Measurements from ENCODE around the gene HIVEP2.

Gene HIVEP2

DNA sequence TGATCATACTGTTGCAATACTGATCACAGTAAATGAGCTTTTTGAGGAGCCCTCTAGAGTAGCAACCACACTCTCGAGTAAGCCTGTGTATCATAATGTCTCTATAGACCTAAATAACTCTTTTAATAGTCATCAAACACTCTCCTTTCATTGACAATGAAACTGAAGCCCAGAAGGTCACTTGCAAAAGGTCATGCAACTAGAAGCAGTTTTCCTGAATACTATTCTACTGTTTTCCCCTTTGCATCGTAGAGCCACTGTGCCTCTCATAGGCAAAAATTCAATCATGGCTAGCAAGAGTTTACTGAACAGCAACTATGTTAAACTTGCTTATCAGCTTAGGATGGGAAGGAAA lies 105.3 kb downstream of the HIVEP2 start:
- DNase-seq, result no peak

- no peak for DNase-seq
Measured at GRCh38 chr6:142838821-142839685, 105.9 kb downstream of the HIVEP2 start.

GRCh38 chr6:142835787-142836535 lies 109.0 kb downstream of the HIVEP2 start:
- DNase-seq, result no peak

- no peak for DNase-seq
Measured at GRCh38 chr6:142834853-142835252, 110.1 kb downstream of the HIVEP2 start.

DNA sequence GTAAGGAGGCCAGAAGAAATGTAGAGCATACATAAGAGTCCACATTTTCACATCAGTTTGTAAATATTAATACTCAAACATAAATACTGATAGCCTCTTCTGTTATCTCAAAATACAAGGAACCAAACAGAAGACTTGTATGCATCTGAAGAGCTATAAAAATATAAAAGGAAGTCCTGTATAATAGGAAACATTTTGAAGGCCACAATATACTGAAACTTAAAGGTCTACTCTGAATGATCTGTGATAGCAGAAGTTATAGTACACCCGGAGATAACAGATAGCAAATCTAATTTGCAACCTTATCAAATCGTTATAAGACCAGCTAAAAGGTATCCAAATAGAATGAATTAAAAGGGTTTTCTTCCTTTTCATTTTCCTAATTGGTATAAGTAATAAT lies 111.2 kb downstream of the HIVEP2 start:
- DNase-seq, result no peak

DNA sequence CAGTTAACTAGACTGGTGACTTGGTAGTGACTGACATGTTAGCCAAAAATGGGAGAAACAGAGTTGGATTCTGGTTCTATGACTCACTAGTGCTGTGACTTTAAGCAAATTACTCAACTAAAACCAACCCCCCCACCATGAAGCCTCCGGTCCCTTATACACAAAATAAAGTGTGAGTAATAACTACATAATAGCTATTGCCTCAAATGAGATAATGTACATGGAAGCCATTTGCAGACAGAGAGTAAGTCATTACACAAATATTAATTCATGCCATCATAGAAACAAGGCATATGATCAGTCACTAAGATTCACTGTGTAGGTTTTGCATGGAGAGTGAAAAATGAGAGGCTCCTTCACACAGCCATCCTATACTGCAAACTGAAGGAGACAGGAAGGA lies 111.9 kb downstream of the HIVEP2 start:
- DNase-seq, result no peak

- DNase-seq, result no peak
Measured at GRCh38 chr6:142830807-142831206, 114.2 kb downstream of the HIVEP2 start.

- no peak for DNase-seq
Measured at GRCh38 chr6:142830116-142830710, 114.8 kb downstream of the HIVEP2 start.

GRCh38 chr6:142829556-142829955 lies 115.4 kb downstream of the HIVEP2 start:
- no peak for DNase-seq

DNA sequence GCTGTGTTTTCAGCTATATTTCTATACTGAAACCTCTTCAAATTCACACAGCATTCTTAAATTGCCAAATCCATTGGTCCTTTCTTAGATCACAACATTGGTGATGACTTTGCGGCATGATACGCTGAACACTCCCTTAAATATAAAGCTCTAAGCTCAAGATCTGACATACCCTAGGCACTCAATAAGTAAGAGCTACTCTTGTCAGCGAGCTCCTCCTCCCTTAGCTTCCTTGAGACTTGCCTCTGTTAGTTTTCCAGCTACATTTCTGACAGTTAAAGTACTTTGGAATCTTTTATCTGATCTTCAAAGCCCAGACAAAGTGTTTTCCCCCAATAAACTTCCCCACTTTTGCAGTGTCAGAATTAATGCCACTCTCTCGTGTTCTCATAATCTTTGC lies 117.0 kb downstream of the HIVEP2 start:
- DNase-seq, result no peak

- no peak for DNase-seq
Measured at GRCh38 chr6:142827369-142827768, 117.6 kb downstream of the HIVEP2 start.

DNA sequence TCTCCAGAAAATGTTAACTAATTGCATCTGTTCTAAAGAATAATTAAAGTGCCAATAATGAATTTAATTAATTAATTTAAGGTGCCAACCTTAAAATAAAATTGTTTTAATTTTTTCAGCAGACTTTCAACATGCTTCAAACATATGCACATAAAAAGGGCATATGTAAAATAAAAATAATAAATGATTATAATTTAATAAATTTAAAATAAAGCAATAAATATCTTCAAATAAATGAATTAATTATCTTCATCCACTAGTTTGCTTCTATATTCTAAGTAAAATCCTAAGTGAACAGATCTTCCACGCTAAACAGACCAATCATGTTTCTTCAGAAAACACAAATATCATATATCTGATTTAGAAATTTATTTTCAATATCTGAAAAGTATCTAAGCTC lies 119.2 kb downstream of the HIVEP2 start:
- DNase-seq, result no peak

- DNase-seq, result no peak
Measured at GRCh38 chr6:142824426-142824825, 120.5 kb downstream of the HIVEP2 start.

GRCh38 chr6:142823256-142823902 lies 121.6 kb downstream of the HIVEP2 start:
- no peak for DNase-seq

DNA sequence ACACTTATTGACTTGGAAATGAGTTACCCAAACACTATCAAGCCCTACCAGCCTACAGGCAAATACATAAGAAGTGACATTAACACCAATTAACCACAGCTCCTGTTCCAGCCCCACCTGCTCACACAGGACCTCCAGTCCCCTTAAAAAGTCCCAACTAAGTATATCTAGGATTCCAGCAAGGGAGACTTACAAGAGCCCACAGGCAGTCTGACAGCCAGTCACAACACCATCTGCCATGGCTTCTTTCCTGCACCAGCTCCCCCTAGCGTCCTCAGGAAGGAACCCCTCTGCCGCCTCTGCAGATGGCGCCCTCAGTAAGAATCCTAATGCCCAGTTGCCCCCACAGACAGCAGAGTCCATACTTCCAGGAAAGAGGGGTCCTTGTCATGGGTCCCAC lies 122.1 kb downstream of the HIVEP2 start:
- DNase-seq, result no peak

GRCh38 chr6:142822383-142822782 lies 122.6 kb downstream of the HIVEP2 start:
- DNase-seq, result no peak

DNA sequence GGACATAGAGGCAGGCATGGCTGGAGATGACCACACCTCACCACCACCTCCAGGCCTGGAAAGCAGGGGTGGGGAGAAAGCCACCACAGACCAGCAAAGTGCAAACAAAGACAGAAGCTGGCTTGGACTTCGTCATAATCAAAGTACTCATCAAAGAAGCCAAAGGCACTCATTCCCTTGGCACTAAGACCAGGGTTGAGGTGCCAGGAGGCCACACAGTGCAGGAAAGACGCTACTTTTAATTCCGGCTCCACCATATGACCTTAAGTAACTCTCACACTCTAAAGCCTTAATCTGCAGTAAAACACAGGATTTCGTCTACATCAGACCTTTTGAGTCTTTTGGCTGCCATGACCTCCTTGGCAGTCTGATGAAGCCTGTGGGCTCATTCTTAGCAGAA lies 123.1 kb downstream of the HIVEP2 start:
- no peak for DNase-seq

DNA sequence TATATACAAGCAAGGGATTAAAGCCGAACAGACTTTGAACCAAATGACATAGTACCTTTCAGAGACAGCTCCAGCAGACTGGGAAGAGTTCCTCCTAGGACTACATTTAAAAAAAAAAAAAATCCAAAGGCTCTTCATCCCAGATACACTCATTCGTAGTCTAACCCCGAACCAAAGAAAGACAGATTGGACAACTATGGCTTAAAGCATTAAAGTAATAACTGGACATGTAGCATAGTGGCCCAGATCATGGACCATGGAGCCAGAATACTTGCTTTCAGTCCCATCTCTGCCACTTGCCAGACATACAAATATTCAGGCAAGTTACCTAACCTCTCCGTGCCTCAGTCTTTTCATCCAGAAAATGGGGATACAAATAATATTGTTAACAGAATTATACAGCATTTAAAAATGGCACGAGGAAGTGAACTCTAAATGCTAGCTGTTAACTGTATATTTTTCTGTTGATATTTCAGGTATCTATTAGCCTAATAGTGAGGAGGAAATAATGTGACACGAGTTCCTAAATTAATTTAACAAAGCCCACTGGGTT lies 123.7 kb downstream of the HIVEP2 start:
- DNase-seq, result no peak

- no peak for DNase-seq
Measured at GRCh38 chr6:142820338-142821051, 124.5 kb downstream of the HIVEP2 start.

DNA sequence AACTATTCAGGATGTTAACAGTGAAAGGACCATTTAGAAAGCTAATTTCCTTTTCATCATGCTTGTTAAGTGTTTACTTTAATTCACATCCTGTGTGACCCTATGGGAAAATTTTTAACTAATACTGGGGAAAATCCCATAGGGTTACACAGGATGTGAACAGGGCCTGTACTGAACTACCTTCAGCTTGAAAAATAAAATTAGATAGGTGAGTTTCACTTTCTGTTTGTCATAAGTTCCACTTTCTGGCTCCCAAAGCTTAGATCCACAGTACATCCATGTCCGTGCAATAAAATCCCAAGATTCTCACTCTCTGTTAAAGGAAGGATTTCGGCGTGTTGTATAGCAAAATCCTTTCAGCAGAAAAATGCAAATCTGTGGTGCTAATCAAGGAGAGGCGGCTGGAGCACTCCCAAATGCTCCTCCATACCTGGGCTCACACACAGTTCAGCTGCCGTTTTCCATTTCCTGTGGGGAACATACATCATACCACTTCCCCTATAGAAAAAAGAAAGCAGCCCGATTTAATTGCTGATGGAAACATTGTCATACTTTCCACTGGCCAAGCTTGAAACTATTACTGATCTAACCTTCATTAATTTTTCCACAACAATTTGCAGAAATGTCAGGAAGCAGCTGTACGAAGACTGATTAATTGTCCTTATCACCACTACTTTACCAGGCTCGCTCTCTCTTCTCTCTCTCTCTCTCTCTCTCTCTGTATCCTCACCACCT lies 125.2 kb downstream of the HIVEP2 start:
- DNase-seq, result no peak

- no peak for DNase-seq
Measured at GRCh38 chr6:142816486-142816885, 128.5 kb downstream of the HIVEP2 start.

- DNase-seq, result no peak
Measured at GRCh38 chr6:142816031-142816430, 128.9 kb downstream of the HIVEP2 start.
